Measurements from ENCODE around the gene PCDHGA7.
"Not testable (repeated sequence)": the region's sequence is repeated elsewhere in the genome, so short reads cannot be mapped to it uniquely, and the experiment has no call there.

PCDHGA7 gene

GRCh38 chr5:141369994-141370848 lies 12.3 kb upstream of the PCDHGA7 start, which contains the start of gene PCDHGB3:
PCDHGB3 (plus strand) TSS chr5:141370242; CDS start chr5:141370395, 153 bp downstream.
- DNase-seq: no peak

GRCh38 chr5:141371572-141372475 lies 10.7 kb upstream of the PCDHGA7 start:
- no peak for DNase-seq

GRCh38 chr5:141373673-141374317 lies 8.7 kb upstream of the PCDHGA7 start, which contains the start of gene PCDHGA6:
PCDHGA6 (plus strand) TSS chr5:141373891; CDS start chr5:141374084, 193 bp downstream.
- DNase-seq: no peak

GRCh38 chr5:141374627-141375026 lies 7.9 kb upstream of the PCDHGA7 start:
- no peak for DNase-seq

GRCh38 chr5:141375444-141376155 lies 6.9 kb upstream of the PCDHGA7 start:
- not testable (repeated sequence) for DNase-seq

GRCh38 chr5:141383345-141383744 lies 803 bp downstream of the PCDHGA7 start:
- no peak for DNase-seq

GRCh38 chr5:141384471-141385267 lies 2.1 kb downstream of the PCDHGA7 start:
- DNase-seq: no peak

GRCh38 chr5:141387557-141388311 lies 5.2 kb downstream of the PCDHGA7 start, which contains the start of gene PCDHGB4:
PCDHGB4 (plus strand) TSS chr5:141387698; CDS start chr5:141387885, 187 bp downstream.
- not testable (repeated sequence) for DNase-seq

- no peak for DNase-seq
Observed at GRCh38 chr5:141388661-141389060, 6.1 kb downstream of the PCDHGA7 start.

- DNase-seq: no peak
Observed at GRCh38 chr5:141389153-141390042, 6.9 kb downstream of the PCDHGA7 start.

GRCh38 chr5:141392429-141393198 lies 10.1 kb downstream of the PCDHGA7 start, which contains the start of gene PCDHGA8:
PCDHGA8 (plus strand) TSS chr5:141392633; CDS start chr5:141392814, 181 bp downstream.
- DNase-seq: no peak

- no peak for DNase-seq
Observed at GRCh38 chr5:141393267-141393666, 10.7 kb downstream of the PCDHGA7 start.

- not testable (repeated sequence) for DNase-seq
Observed at GRCh38 chr5:141394401-141395187, 12.1 kb downstream of the PCDHGA7 start.

- DNase-seq: not testable (repeated sequence)
Observed at GRCh38 chr5:141397756-141398551, 15.4 kb downstream of the PCDHGA7 start, which contains the start of gene PCDHGB5. PCDHGB5 (plus strand) TSS chr5:141397947; CDS start chr5:141398128, 181 bp downstream.

GRCh38 chr5:141398608-141399007 lies 16.1 kb downstream of the PCDHGA7 start:
- DNase-seq: no peak

- no peak for DNase-seq
Observed at GRCh38 chr5:141399555-141400258, 17.2 kb downstream of the PCDHGA7 start.
